ENCODE measurements around the gene LGI2. TPM values are rescaled to one million over a fixed set of nuclear protein-coding genes. Genes with fewer than 3 reads are reported as not detected.
"Not testable (repeated sequence)": the region's sequence is repeated elsewhere in the genome, so short reads cannot be mapped to it uniquely, and the experiment has no call there.

LGI2 gene
- total RNA-seq, 3 donors from 2014 or later, result not detected

DNA sequence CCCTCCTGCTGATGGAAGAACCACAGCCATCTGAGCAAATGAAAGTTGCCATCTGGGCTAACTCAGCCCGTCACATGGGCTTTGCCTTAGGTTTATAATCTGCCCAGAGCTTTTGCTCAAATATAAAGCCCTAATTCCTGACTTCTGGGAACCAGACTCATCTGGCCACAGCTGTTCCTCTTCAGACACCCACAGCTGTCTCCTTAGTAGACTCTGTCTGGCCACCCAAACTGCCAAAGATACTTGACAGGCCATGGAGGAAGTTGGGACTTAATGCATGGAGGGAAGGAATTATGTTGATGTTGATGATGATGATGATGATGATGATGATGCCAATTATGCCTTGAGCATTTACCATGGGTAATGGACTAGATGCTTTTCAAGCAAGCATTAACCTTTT lies 8.0 kb downstream of the LGI2 start:
- no peak for DNase-seq
- Mint-ChIP-seq H3K9me3 (no peaks in the 10 kb centered on the region), H3K4me3 (no peak overlapping the region), H3K4me1 (ENCODE audit: low read depth) (no peaks in the 10 kb centered on the region), H3K36me3 (ENCODE audit: insufficient read depth) (no peaks in the 10 kb centered on the region), H3K27me3 (ENCODE audit: low read depth) (peaks cover 39% of the 10 kb centered on the region)
- no peak for ATAC-seq

- Mint-ChIP-seq H3K4me1 (ENCODE audit: low read depth) (no peaks in the 10 kb centered on the region), H3K36me3 (ENCODE audit: insufficient read depth) (no peaks in the 10 kb centered on the region), H3K4me3 (no peak overlapping the region), H3K27me3 (ENCODE audit: low read depth) (peaks cover 28% of the 10 kb centered on the region), H3K9me3 (no peaks in the 10 kb centered on the region)
- ATAC-seq (no peak), DNase-seq (no peak)
Measured at GRCh38 chr4:25021216-25021615, 9.5 kb downstream of the LGI2 start.

DNA sequence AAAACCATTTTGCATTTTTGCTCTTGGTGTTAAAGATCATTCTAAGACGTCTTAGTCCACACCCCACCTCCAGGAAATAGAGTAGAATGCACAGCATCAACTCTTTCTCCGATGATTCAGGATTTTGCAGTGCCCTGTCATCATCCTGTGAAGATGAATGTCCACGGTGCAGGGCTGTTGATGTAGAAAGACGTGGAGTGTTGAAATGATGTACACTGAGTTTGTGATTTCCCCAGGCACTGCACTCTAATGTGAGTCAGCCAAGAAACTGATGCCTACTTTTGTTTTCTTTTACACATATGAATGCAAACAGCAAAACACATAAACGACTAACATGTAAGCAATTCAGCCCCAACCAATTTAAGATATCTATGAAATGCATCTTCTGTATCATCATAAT lies 10.5 kb downstream of the LGI2 start:
- Mint-ChIP-seq H3K4me1 (ENCODE audit: low read depth) (no peaks in the 10 kb centered on the region), H3K9me3 (no peaks in the 10 kb centered on the region), H3K36me3 (ENCODE audit: insufficient read depth) (no peaks in the 10 kb centered on the region), H3K27me3 (ENCODE audit: low read depth) (peaks cover 22% of the 10 kb centered on the region), H3K4me3 (no peak overlapping the region)
- DNase-seq (no peak), ATAC-seq (no peak)

DNA sequence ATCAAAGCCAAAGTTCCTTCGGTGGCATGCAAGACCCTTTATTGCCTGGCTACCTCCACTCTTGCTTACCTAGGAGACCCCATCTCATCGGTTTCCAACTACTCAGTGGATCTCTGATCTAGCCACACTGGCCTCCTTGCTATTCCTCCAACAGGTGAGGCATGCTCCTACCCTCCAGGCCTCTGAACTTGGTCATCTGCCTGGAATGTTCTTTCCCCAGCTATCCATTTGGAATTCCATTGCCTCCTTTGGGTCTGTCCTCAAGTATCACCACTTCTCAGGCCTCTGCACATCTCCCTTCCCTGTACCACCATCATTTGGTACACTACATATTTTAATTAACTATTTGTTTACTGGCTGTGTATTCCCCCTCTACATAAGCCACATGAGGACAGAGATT lies 11.2 kb downstream of the LGI2 start:
- Mint-ChIP-seq H3K27me3 (ENCODE audit: low read depth) (peaks cover 21% of the 10 kb centered on the region), H3K9me3 (no peaks in the 10 kb centered on the region), H3K36me3 (ENCODE audit: insufficient read depth) (no peaks in the 10 kb centered on the region), H3K4me3 (no peak overlapping the region), H3K4me1 (ENCODE audit: low read depth) (no peaks in the 10 kb centered on the region)
- ATAC-seq, result no peak
- no peak for DNase-seq

GRCh38 chr4:25015012-25015411 lies 15.7 kb downstream of the LGI2 start:
- no peaks in the 10 kb centered on the region for H3K4me1 Mint-ChIP-seq (ENCODE audit: low read depth)
- no peaks in the 10 kb centered on the region for H3K9me3 Mint-ChIP-seq
- H3K27me3 Mint-ChIP-seq (ENCODE audit: low read depth), result peaks cover 7% of the 10 kb centered on the region
- no peak overlapping the region for H3K4me3 Mint-ChIP-seq
- ATAC-seq, result no peak
- H3K36me3 Mint-ChIP-seq (ENCODE audit: insufficient read depth), result no peaks in the 10 kb centered on the region
- DNase-seq, result no peak

DNA sequence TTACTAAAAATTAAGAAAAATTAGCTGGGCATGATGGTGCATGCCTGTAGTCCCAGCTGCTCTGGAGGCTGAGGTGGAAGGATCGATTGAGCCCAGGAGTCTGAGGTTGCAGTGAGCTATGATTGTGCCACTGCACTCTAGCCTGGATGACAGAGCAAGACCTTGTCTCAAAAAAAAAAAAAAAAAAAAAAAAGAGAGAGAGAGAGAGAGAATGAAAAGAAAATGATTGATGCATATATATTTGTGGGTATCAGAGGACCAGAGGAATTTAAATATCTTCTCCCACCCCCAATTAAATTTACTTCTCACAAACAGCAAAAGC lies 16.1 kb downstream of the LGI2 start:
- not testable (repeated sequence) for H3K4me3 Mint-ChIP-seq; ATAC-seq; H3K36me3 Mint-ChIP-seq (ENCODE audit: insufficient read depth); H3K4me1 Mint-ChIP-seq (ENCODE audit: low read depth); H3K9me3 Mint-ChIP-seq; DNase-seq; H3K27me3 Mint-ChIP-seq (ENCODE audit: low read depth)

DNA sequence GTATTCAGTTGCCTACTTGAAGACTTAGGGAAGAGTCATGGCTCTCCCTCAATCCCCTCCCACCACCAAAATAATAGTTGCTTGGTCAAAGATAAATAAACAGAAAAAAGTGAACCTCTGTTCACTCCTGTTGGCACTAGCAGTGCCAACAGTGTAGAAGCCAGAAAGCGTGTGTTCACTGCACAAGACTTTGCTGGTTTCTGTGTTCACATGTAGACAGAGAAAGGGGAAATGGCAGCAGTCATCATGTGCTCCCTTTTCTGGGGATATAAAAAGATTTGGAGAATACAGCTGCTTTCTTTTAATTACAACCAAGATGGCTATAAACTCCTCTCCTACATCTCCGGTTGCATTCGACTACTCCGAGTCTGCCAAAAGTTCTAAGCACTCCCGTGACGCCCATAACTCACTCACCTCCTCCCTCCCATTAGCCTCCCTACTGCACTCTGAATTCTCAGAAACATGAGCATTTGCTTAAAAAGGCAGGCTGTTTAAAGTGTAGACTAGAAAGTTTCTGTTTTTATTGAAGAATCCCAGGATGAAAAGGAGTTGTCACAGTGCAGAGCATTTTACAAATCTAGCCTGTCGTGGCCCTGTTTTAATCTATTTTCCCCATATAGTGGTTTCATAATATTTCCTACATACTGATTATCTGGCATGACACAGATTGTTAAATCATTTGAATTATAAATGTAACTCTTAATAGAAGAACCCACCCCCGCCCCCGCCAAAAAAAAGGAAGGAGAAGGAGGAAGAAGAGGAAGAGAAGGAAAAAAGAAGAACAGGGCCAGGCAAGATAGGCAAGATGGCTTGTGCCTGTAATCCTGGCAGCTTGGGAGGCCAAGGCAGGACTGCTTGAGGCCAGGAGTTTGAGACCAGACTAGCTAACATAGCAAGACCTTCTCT lies 16.7 kb downstream of the LGI2 start:
- DNase-seq, result no peak
- Mint-ChIP-seq H3K4me3 (no peak overlapping the region), H3K36me3 (ENCODE audit: insufficient read depth) (no peaks in the 10 kb centered on the region), H3K27me3 (ENCODE audit: low read depth) (peaks cover 2% of the 10 kb centered on the region), H3K4me1 (ENCODE audit: low read depth) (no peaks in the 10 kb centered on the region), H3K9me3 (no peaks in the 10 kb centered on the region)
- ATAC-seq, result no peak

- H3K4me3 Mint-ChIP-seq, result no peak overlapping the region
- no peaks in the 10 kb centered on the region for H3K9me3 Mint-ChIP-seq
- H3K4me1 Mint-ChIP-seq (ENCODE audit: low read depth), result no peaks in the 10 kb centered on the region
- H3K27me3 Mint-ChIP-seq (ENCODE audit: low read depth), result peaks cover 2% of the 10 kb centered on the region
- no peak for DNase-seq
- H3K36me3 Mint-ChIP-seq (ENCODE audit: insufficient read depth), result no peaks in the 10 kb centered on the region
- ATAC-seq, result no peak
Measured at GRCh38 chr4:25012655-25013054, 18.1 kb downstream of the LGI2 start.

- Mint-ChIP-seq H3K9me3 (no peaks in the 10 kb centered on the region), H3K36me3 (ENCODE audit: insufficient read depth) (no peaks in the 10 kb centered on the region), H3K4me1 (ENCODE audit: low read depth) (no peaks in the 10 kb centered on the region), H3K27me3 (ENCODE audit: low read depth) (peaks cover 2% of the 10 kb centered on the region), H3K4me3 (no peak overlapping the region)
- no peak for DNase-seq
- peak in 1 of 2 donors; percentile 14 for ATAC-seq
Measured at GRCh38 chr4:25011135-25011866, 19.4 kb downstream of the LGI2 start.

DNA sequence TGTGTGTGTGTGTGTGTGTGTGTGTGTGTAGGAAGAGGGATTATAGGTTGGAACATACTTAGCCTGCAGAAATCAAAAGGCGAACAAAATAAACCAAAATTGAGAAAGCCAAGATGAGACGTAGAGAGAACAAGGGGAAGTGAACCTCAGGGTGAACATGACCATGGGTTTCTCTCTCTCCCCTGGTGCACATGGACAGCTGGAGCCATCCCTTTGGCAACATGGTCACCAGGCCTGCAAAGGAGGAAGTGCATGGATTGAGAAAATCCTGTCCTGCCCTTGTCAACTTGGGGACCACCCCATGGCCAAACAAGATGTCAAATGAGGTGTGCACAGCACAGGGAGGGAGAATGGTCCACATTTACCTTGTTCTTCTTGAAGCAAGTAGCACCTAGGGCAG lies 23.1 kb downstream of the LGI2 start:
- H3K36me3 Mint-ChIP-seq (ENCODE audit: insufficient read depth), result no peaks in the 10 kb centered on the region
- H3K9me3 Mint-ChIP-seq, result no peaks in the 10 kb centered on the region
- no peaks in the 10 kb centered on the region for H3K4me1 Mint-ChIP-seq (ENCODE audit: low read depth)
- H3K4me3 Mint-ChIP-seq, result no peak overlapping the region
- DNase-seq, result no peak
- ATAC-seq, result no peak
- H3K27me3 Mint-ChIP-seq (ENCODE audit: low read depth), result peaks cover 2% of the 10 kb centered on the region

DNA sequence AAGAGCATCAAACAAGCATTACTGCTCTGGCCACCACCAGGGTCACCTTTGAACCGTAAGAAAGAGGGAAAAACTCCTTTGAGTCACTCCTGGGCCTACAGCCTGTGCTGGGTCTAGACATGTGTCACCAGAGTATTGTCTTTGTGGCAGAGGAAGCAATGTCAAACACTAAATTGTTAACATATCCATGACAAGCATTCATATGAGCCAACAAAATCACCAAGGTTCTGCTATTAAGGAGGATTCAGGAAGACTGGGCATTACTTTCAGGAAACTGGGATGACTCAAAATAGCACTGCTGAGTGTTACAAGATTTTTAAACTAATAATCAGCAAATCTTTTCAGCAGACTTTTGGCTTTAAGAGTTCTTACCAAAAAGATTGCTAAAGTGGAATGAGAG lies 28.1 kb downstream of the LGI2 start:
- peaks cover 5% of the 10 kb centered on the region for H3K4me1 Mint-ChIP-seq (ENCODE audit: low read depth)
- H3K27me3 Mint-ChIP-seq (ENCODE audit: low read depth), result peaks cover 4% of the 10 kb centered on the region
- no peak for ATAC-seq
- H3K36me3 Mint-ChIP-seq (ENCODE audit: insufficient read depth), result no peaks in the 10 kb centered on the region
- no peak overlapping the region for H3K4me3 Mint-ChIP-seq
- H3K9me3 Mint-ChIP-seq, result no peaks in the 10 kb centered on the region
- no peak for DNase-seq

DNA sequence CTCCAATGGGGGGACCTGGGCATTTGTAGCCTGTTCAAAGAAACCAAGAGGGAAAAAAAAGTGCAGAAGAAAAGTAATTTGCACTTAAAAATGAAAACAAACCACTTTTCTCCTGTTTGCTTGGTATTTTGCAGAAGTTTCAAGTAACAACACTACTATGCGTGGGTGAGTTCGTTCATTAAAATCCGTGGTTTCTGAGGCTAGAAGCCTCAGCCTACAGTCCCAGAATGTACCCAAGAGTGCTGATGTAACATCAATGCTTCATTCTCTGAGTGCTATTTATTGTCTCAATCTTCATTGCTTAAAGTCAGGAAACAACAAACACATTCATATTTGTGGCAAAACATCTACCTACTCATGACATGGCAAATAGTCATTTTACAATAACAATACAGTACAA lies 29.2 kb downstream of the LGI2 start:
- Mint-ChIP-seq H3K9me3 (no peaks in the 10 kb centered on the region), H3K4me3 (no peak overlapping the region)
- no peak for DNase-seq

GRCh38 chr4:25000639-25001038 lies 30.1 kb downstream of the LGI2 start:
- Mint-ChIP-seq H3K27me3 (ENCODE audit: low read depth) (peaks cover 2% of the 10 kb centered on the region), H3K4me3 (no peak overlapping the region), H3K9me3 (no peaks in the 10 kb centered on the region), H3K36me3 (ENCODE audit: insufficient read depth) (no peaks in the 10 kb centered on the region), H3K4me1 (ENCODE audit: low read depth) (peaks cover 5% of the 10 kb centered on the region)
- ATAC-seq, result no peak
- DNase-seq, result no peak

More for the DNA sequence above, 29.2 kb downstream of the LGI2 start:
- peaks cover 4% of the 10 kb centered on the region for H3K27me3 Mint-ChIP-seq (ENCODE audit: low read depth)
- ATAC-seq, result no peak
- H3K4me1 Mint-ChIP-seq (ENCODE audit: low read depth), result peaks cover 5% of the 10 kb centered on the region
- H3K36me3 Mint-ChIP-seq (ENCODE audit: insufficient read depth), result no peaks in the 10 kb centered on the region

- Mint-ChIP-seq H3K36me3 (ENCODE audit: insufficient read depth) (no peaks in the 10 kb centered on the region), H3K4me3 (no peak overlapping the region), H3K27me3 (ENCODE audit: low read depth) (peaks cover 2% of the 10 kb centered on the region), H3K4me1 (ENCODE audit: low read depth) (peaks cover 5% of the 10 kb centered on the region), H3K9me3 (no peaks in the 10 kb centered on the region)
- ATAC-seq (no peak), DNase-seq (no peak)
Measured at GRCh38 chr4:24999392-25000089, 31.2 kb downstream of the LGI2 start.

Measured in activated T-cell treated with anti-CD3 and anti-CD28 coated beads, Interleukin-2, amount 50 U/mL, for 4 hours (primary cell).